Measurements from ENCODE around the gene DHRSX.

DHRSX gene

DNA sequence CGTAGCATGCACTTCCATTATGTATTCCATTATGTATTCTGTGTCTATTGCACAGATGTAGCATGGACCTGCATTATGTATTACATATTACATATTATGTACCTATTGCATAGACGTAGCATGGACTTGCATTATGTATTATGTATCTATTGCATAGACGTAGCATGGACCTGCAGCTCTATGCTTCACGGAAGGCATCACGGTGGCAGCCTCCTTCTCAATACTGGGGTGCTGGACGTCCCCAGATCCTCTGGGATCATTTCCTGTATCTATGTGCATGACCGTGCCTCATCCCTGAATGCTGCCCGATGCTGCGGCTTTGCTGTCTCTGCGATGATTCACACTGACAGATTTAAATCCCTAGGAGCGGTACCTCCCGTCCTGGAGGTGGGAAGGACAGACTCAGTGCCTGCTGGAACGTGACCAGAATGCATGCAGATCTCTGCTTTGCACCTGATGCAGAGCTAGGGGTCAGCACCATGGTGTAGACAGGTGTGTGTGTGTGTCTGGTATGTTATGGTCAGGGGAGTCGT is 317.5 kb downstream of the DHRSX start:
- TF ChIP-seq, protein P1, sequence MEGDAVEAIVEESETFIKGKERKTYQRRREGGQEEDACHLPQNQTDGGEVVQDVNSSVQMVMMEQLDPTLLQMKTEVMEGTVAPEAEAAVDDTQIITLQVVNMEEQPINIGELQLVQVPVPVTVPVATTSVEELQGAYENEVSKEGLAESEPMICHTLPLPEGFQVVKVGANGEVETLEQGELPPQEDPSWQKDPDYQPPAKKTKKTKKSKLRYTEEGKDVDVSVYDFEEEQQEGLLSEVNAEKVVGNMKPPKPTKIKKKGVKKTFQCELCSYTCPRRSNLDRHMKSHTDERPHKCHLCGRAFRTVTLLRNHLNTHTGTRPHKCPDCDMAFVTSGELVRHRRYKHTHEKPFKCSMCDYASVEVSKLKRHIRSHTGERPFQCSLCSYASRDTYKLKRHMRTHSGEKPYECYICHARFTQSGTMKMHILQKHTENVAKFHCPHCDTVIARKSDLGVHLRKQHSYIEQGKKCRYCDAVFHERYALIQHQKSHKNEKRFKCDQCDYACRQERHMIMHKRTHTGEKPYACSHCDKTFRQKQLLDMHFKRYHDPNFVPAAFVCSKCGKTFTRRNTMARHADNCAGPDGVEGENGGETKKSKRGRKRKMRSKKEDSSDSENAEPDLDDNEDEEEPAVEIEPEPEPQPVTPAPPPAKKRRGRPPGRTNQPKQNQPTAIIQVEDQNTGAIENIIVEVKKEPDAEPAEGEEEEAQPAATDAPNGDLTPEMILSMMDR (conservative IDR thresholded peaks at IDR 0.05; ENCODE audit: low read depth): no peak
- POLR2A ChIA-PET (ENCODE audit: low non-redundant PET): no interaction called here
- CTCF ChIA-PET: no interaction called here
- no peak overlapping the region for H3K27ac ChIP-seq
- no peak for DNase-seq (ENCODE audit: low spot score)

DNA sequence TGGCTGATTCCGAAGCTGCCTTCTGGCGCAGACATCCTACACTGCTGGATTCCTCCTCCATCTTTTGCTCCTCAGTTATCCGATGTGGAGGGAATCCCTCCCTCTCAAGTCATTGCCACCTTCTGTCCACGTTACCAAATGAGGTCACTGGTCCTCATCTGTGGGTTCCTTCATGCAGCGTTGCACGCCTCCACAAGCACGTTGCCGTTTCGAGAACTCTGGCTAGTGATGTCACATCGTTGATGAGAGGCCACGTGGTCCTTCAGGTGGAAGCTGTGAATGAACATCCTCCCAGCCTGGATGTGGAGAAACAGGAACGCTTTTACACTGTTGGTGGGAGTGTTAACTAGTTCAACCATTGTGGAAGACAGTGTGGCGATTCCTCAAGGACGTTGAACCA is 323.2 kb downstream of the DHRSX start:
- H3K27ac ChIP-seq: no peak overlapping the region
- TF ChIP-seq, protein P1 (conservative IDR thresholded peaks at IDR 0.05; ENCODE audit: low read depth): no peak
- POLR2A ChIA-PET (ENCODE audit: low non-redundant PET): no interaction called here
- CTCF ChIA-PET: no interaction called here
- no peak for DNase-seq (ENCODE audit: low spot score)

DNA sequence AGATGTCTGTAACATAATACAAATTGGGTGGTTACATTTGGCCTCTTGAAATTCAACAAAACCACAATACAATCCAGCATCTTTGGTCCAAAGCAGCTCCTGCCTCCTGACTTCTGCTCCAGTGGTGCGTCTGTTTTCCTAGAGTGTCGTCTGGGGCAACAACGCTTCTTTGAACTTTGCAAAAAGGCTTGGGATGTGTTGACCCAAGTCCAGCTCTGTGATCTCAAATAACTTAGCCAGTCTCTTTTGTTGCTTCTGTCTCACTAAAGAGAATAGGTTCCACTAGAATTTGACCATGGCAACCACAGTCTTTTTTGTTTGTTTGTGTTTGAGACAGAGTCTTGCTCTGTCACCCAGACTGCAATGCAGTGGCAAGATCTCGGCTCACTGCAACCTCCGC is 324.0 kb downstream of the DHRSX start:
- TF ChIP-seq, protein P1 (conservative IDR thresholded peaks at IDR 0.05; ENCODE audit: low read depth): no peak
- ChIA-PET POLR2A (ENCODE audit: low non-redundant PET) (no interaction called here), CTCF (no interaction called here)
- no peak for DNase-seq (ENCODE audit: low spot score)
- no peak overlapping the region for H3K27ac ChIP-seq

GRCh38 chrX:2176274-2176673 is 324.5 kb downstream of the DHRSX start:
- POLR2A ChIA-PET (ENCODE audit: low non-redundant PET): no interaction called here
- no peak for DNase-seq (ENCODE audit: low spot score)
- CTCF ChIA-PET: no interaction called here
- H3K27ac ChIP-seq: no peak overlapping the region
- TF ChIP-seq, protein P1 (conservative IDR thresholded peaks at IDR 0.05; ENCODE audit: low read depth): no peak

- CTCF ChIA-PET: no interaction called here
- TF ChIP-seq, protein P1 (conservative IDR thresholded peaks at IDR 0.05; ENCODE audit: low read depth): no peak
- no peak overlapping the region for H3K27ac ChIP-seq
These were observed 328.4 kb downstream of the DHRSX start for GRCh38 chrX:2172359-2172758.

More at GRCh38 chrX:2172359-2172758, 328.4 kb downstream of the DHRSX start:
- DNase-seq (ENCODE audit: low spot score): no peak
- POLR2A ChIA-PET (ENCODE audit: low non-redundant PET): no interaction called here

Measured in RWPE1 (cell line).